KBM-7 (cell line): ENCODE results near the gene PRRT3.
A peak's percentile ranks its signal among the peaks of the same experiment; 100 is the strongest.

ENCODE experiments used
- DNase-seq: peaks from one replicate; pipeline ENCODE4 v3.0.0-alpha.2; 2015
- in situ Hi-C: fragments of 300-500 bp; cut with MboI; formaldehyde crosslinking; loops from 2 replicates; pipeline ENCODE4 v1.14.3; 2020; ENCODE audit warnings: low sequenced_read_pairs, low pct_unique_long_range_greater_than_20kb, mixed read lengths

PRRT3 gene

GRCh38 chr3:9932535-9932842, 19.7 kb downstream of the PRRT3 start:
- DNase-seq = no peak
- in situ Hi-C loops = no loop called here

- no peak for DNase-seq
- in situ Hi-C loops = no loop called here
These were observed 21.3 kb downstream of the PRRT3 start for GRCh38 chr3:9930804-9931418.

- DNase-seq = no peak
- in situ Hi-C loops = no loop called here
These were observed 24.1 kb downstream of the PRRT3 start for GRCh38 chr3:9928158-9928557.

GRCh38 chr3:9918261-9919038, 33.8 kb downstream of the PRRT3 start:
- DNase-seq = no peak
- in situ Hi-C loops = no loop called here

GRCh38 chr3:9917820-9918219, 34.4 kb downstream of the PRRT3 start:
- no peak for DNase-seq
- in situ Hi-C loops = no loop called here

- in situ Hi-C loops = no loop called here
- peak; percentile 84 for DNase-seq
These were observed 35.2 kb downstream of the PRRT3 start, which contains the start of gene IL17RC for GRCh38 chr3:9916734-9917680. TSS of gene IL17RC (plus strand) at chr3:9917098. CDS start at chr3:9917316, 218 bp downstream.

GRCh38 chr3:9916346-9916733, 35.9 kb downstream of the PRRT3 start:
- in situ Hi-C loops = no loop called here
- no peak for DNase-seq

- in situ Hi-C loops = no loop called here
- peak; percentile 69 for DNase-seq
These were observed 36.7 kb downstream of the PRRT3 start for GRCh38 chr3:9915254-9916141.

GRCh38 chr3:9914559-9915253, 37.5 kb downstream of the PRRT3 start:
- in situ Hi-C loops = no loop called here
- peak; percentile 60 for DNase-seq

- DNase-seq = no peak
- in situ Hi-C loops = no loop called here
These were observed 38.2 kb downstream of the PRRT3 start for GRCh38 chr3:9914011-9914410.

GRCh38 chr3:9913601-9914000, 38.6 kb downstream of the PRRT3 start:
- DNase-seq = no peak
- in situ Hi-C loops = no loop called here

GRCh38 chr3:9912294-9912935, 39.8 kb downstream of the PRRT3 start:
- DNase-seq = no peak
- in situ Hi-C loops = no loop called here

GRCh38 chr3:9911863-9912262, 40.3 kb downstream of the PRRT3 start:
- DNase-seq = peak; percentile 65
- in situ Hi-C loops = no loop called here

- no peak for DNase-seq
These were observed 42.8 kb downstream of the PRRT3 start for GRCh38 chr3:9909221-9910013.

GRCh38 chr3:9908286-9908685, 43.9 kb downstream of the PRRT3 start:
- in situ Hi-C loops = no loop called here

More at GRCh38 chr3:9909221-9910013, 42.8 kb downstream of the PRRT3 start:
- in situ Hi-C loops = no loop called here

GRCh38 chr3:9906480-9906879, 45.7 kb downstream of the PRRT3 start:
- in situ Hi-C loops = no loop called here
- no peak for DNase-seq

More at GRCh38 chr3:9908286-9908685, 43.9 kb downstream of the PRRT3 start:
- DNase-seq = no peak

- DNase-seq = no peak
- in situ Hi-C loops = no loop called here
These were observed 48.3 kb downstream of the PRRT3 start for GRCh38 chr3:9903904-9904303.
